IPS-18a (cell line): ENCODE data around the gene TMA7B.

Experiments used
- H3K27ac ChIP-seq: one replicate; pipeline ENCODE4 v1.5.1; 2013; ENCODE audit warnings: low read length
- H3K27me3 ChIP-seq: one replicate; pipeline ENCODE4 v1.6.1; 2013; ENCODE audit warnings: mild to moderate bottlenecking, low read length; ENCODE audit not compliant: control insufficient read depth, insufficient read depth
- H3K36me3 ChIP-seq: one replicate; pipeline ENCODE4 v1.6.1; 2013; ENCODE audit warnings: low read depth, low read length; ENCODE audit not compliant: control insufficient read depth
- H3K4me1 ChIP-seq: one replicate; pipeline ENCODE4 v1.6.1; 2013; ENCODE audit warnings: low read depth, low read length; ENCODE audit not compliant: control insufficient read depth
- H3K4me3 ChIP-seq: one replicate; pipeline ENCODE4 v1.5.1; 2013; ENCODE audit warnings: low read length
- H3K9ac ChIP-seq: one replicate; pipeline ENCODE4 v1.6.1; 2013; ENCODE audit warnings: mild to moderate bottlenecking, low read length, moderate library complexity
- H3K9me3 ChIP-seq: one replicate; pipeline ENCODE4 v1.6.1; 2013; ENCODE audit warnings: low read depth, low read length; ENCODE audit not compliant: control insufficient read depth

The TMA7B gene

DNA sequence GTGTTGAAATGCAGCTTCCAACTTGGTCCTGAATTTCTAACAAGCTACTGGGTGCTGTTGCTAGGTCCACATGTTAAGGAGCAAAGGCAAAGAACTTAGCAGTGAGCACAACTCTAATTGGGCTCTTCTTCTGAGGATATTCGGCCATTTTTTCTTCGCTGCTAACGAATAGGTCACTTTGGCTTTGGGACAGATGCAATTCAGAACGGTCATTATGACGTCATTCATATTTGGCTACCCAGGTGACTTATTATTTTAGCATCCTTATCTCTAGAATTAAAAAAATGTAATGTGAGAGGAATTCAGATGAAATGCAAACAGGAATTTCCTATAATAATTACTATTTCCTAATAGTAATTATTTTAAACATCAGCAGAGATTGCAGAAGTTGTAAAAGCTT, 13.9 kb downstream of the TMA7B start:
- Histone ChIP-seq H3K27ac (no peak overlapping the region), H3K4me1 (no peaks in the 10 kb centered on the region), H3K9me3 (no peaks in the 10 kb centered on the region), H3K27me3 (no peaks in the 10 kb centered on the region), H3K9ac (no peak overlapping the region), H3K4me3 (no peak overlapping the region), H3K36me3 (no peaks in the 10 kb centered on the region)

DNA sequence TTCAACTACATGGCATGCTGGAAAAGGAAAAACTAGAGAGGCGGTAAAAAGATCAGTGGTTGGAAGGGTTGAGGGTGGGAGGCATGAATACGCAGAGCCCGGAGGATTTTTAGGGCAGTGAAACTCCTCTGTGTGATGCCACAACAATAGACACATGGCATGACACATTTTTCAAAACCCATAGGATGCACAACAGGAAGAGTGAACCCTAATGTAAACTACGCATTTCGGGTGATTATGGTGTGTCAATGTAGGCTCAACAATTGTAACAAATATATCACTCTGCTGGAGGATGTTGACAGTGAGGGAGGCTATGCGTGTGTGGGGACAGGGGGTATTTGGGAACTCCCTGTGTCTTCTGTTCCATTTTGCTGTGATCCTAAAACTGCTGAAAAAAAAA, 18.9 kb downstream of the TMA7B start:
- H3K36me3 ChIP-seq: no peaks in the 10 kb centered on the region
- H3K27ac ChIP-seq: no peak overlapping the region
- H3K9ac ChIP-seq: no peak overlapping the region
- no peaks in the 10 kb centered on the region for H3K27me3 ChIP-seq
- H3K4me1 ChIP-seq: no peaks in the 10 kb centered on the region
- no peaks in the 10 kb centered on the region for H3K9me3 ChIP-seq
- no peak overlapping the region for H3K4me3 ChIP-seq

DNA sequence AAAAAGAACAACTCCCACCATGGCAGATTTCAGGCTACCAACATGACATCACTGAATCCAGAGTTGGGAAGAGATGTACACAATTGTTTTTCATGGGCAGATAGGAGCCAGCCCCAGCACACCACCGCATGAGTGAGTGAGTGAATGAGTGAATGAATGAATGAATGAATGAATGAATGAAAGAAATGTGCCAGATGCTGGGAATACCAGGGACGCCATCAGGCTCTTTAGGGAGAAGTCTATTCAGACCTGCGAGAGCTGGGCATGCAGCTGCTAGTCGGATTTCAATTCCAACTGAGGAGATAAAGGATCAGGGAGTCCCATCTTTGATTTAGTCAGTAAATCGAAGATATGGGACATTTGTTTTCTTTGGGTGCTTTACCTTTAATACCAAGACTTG, 19.3 kb downstream of the TMA7B start:
- Histone ChIP-seq H3K4me3 (no peak overlapping the region), H3K9ac (no peak overlapping the region), H3K4me1 (no peaks in the 10 kb centered on the region), H3K27me3 (no peaks in the 10 kb centered on the region), H3K36me3 (no peaks in the 10 kb centered on the region), H3K27ac (no peak overlapping the region), H3K9me3 (no peaks in the 10 kb centered on the region)

DNA sequence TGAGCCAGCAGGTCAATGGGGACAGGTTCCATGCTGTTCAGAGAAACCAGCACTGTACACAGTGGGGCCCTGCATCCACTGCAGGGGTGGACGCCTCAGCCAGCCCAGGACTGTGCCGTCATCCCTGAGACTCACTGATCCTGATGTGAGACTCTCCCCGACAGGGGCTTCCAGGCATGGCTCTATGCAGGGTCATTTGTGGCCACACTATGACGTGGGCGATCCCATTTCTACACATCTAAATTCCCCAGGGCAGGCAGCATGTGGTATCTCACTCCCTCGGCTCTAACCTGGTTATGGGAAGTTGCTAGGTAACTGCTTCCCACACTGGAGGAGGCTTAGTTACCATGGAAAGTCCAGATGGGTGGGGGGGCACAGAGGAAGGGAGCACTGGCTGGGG, 20.4 kb downstream of the TMA7B start:
- Histone ChIP-seq H3K27me3 (no peaks in the 10 kb centered on the region), H3K4me1 (no peaks in the 10 kb centered on the region), H3K9me3 (no peaks in the 10 kb centered on the region)

DNA sequence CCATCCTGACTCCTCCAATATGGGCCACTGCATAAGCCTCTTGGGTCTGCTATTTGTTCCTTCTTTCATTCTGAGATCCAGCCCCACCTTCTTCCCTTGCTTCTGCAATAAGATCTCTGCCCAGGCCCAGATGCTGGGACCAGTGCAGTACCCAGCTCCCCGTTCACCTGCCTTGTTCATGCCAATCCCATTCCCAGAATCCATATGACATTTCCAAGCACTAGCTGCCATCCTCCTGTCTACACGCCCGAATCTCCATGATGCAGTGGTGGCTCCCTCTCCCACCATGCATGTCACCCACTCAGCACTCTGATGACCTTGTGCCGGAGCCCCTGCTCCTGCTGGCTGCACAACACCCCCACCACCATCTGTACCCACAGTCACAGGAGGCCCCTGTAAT, 23.1 kb downstream of the TMA7B start:
- no peaks in the 10 kb centered on the region for H3K4me1 ChIP-seq
- no peaks in the 10 kb centered on the region for H3K27me3 ChIP-seq
- no peak overlapping the region for H3K4me3 ChIP-seq
- no peaks in the 10 kb centered on the region for H3K9me3 ChIP-seq
- H3K9ac ChIP-seq: no peak overlapping the region
- no peaks in the 10 kb centered on the region for H3K36me3 ChIP-seq
- H3K27ac ChIP-seq: no peak overlapping the region

More for the DNA sequence above, 20.4 kb downstream of the TMA7B start:
- Histone ChIP-seq H3K4me3 (no peak overlapping the region), H3K36me3 (no peaks in the 10 kb centered on the region), H3K27ac (no peak overlapping the region), H3K9ac (no peak overlapping the region)

DNA sequence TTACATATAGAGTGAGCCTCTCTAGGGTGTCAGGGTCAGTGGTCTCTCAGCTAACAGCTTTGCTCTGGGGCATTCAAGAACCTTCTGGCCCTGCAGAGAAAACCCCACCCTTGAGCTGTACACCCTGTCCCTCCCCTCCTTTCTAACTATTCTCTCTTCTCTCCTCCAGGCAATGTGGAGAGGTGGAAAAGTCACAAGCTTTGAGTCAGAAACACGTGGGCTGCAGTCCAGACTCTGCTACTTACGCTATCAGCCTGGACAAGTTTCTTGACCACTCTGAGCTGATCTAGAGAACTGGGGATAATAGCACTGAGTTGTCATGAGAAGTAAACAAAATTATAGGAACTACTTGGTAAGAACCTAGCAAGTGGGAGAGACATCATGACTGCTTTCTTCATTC, 23.8 kb downstream of the TMA7B start:
- Histone ChIP-seq H3K4me1 (no peaks in the 10 kb centered on the region), H3K4me3 (no peak overlapping the region), H3K36me3 (no peaks in the 10 kb centered on the region), H3K27me3 (no peaks in the 10 kb centered on the region), H3K9me3 (no peaks in the 10 kb centered on the region), H3K9ac (no peak overlapping the region), H3K27ac (no peak overlapping the region)

DNA sequence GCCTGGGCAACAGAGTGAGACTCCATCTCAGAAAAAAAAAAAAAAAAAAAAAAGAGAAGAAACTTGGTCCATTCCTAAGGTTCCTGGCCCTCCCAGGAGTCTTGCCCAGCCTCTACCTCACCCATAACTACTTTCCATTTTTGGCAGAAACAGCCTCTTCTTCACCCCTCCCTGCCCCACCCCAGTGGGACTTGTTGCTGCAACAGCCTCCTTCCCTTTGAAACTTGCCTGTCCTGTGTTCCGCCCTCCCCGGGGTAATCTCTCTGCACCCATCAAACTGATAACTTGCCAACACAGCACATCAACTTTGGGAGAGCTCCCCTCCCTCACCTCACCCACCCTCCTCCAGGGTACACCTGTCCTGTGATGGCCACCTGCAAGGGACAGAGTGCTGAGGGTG, 24.5 kb downstream of the TMA7B start:
- no peaks in the 10 kb centered on the region for H3K36me3 ChIP-seq

DNA sequence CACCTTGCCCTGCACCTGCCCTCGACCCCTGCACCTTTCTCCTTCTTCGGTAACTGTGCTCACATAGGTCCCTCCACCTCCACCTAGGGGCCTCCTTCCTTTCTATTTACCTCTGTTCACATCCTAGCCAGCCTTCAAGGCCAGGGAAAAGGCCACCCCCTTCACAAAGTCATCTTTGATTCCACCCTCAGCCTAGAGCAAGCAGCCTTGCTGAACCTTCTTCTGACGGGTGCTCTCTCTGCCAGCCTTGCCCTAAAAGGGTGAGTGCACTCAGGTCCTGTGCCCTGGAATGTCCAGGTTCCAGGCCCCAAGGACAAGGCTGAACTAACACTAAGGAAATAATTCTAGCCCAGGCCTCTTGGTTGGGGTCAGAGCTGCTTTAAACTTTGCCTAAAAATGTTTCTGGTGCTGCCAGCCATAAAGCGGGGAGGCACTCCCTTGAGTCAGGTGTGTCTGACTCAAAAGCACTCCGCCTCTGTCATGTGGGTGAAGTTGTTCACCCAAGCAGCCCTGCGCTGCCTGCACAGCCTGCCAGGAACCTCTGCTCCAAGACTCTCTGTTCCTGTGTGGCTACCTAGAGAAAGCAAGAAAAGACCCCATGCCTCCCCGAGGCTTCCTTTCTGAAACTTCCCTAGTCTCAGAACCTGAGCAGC, 25.3 kb downstream of the TMA7B start:
- Histone ChIP-seq H3K27me3 (no peaks in the 10 kb centered on the region), H3K9me3 (no peaks in the 10 kb centered on the region), H3K4me1 (no peaks in the 10 kb centered on the region), H3K27ac (no peak overlapping the region), H3K36me3 (no peaks in the 10 kb centered on the region), H3K4me3 (no peak overlapping the region), H3K9ac (no peak overlapping the region)

More for the DNA sequence above, 24.5 kb downstream of the TMA7B start:
- Histone ChIP-seq H3K27ac (no peak overlapping the region), H3K4me3 (no peak overlapping the region), H3K27me3 (no peaks in the 10 kb centered on the region), H3K4me1 (no peaks in the 10 kb centered on the region), H3K9me3 (no peaks in the 10 kb centered on the region), H3K9ac (no peak overlapping the region)

DNA sequence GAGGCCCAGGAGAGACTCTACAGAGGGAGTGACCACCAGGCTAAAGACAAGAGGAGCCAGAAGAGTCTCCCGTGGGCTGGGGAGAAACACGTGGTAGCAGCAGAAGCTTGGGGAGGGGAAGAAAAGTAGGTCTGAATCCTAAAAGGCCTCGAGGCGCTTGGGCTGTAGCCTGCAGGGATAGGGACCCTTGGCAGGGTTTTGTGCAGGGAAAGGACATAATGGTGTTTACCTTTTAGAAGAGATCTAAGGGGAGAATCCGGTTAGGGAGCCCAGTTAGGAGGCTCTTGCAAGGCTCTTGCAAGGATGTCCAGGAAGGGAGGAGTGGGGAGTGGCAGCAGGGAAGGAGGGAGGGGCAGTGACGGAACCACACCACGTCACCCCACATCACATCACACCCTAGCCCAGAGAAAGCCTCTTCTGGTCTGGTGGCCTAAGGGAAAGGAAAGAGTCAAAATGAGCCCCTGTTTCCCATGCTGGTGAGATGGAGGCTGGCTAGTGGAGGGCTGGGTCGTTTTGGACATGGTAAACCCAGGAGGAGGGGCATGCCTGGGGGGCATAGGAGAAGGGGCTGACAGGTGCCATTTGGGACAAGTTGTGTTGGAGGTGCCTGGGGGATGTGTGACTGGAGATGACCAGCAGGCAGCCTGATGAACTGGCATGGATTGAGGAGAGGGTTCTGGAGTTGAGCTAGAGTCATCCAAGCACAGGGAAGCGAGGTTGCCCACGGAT, 28.4 kb downstream of the TMA7B start:
- H3K27ac ChIP-seq: no peak overlapping the region
- H3K27me3 ChIP-seq: peaks cover 13% of the 10 kb centered on the region
- H3K36me3 ChIP-seq: no peaks in the 10 kb centered on the region
- no peaks in the 10 kb centered on the region for H3K9me3 ChIP-seq
- no peak overlapping the region for H3K9ac ChIP-seq
- H3K4me3 ChIP-seq: no peak overlapping the region
- no peaks in the 10 kb centered on the region for H3K4me1 ChIP-seq

DNA sequence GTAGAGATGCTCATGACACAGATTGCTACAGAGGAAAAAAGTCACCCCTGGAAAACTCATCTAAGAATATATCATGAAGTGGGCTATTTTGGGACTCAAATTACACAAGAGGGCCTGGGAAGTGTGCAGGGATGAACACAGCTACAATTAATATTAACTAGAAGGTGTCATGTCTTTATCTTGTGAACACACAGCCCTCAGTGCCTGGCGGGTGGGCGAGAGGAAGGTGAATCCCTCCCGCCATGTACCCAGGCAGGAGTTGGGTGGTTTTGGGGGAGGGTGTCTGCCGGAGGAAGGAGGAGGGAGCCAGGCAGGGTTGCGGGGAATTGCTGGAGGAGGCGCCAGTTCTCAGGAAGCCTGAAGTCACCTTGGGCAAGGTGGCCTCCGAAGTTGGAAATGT, 29.4 kb downstream of the TMA7B start:
- no peaks in the 10 kb centered on the region for H3K4me1 ChIP-seq
- H3K4me3 ChIP-seq: no peak overlapping the region
- H3K36me3 ChIP-seq: no peaks in the 10 kb centered on the region
- H3K27ac ChIP-seq: no peak overlapping the region
- H3K27me3 ChIP-seq: peaks cover 23% of the 10 kb centered on the region
- no peak overlapping the region for H3K9ac ChIP-seq
- no peaks in the 10 kb centered on the region for H3K9me3 ChIP-seq

DNA sequence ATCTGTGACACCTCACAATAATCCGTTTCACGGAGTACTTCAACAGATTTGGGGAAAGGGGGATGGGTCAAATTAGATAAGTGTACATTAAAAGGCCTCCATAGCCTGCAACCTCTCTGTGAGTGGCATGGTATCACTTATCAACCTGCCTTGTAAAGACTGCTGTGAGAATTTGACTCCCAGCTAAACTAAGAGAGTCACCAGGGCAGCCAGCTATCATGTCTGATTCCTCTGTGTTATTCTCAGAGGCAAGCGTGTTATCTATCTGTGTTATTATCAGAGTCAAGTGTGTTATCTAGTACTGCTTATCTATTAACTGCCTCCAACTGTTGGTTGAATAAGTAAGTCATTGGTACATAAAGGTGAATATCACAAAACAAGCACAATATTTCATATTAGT, 30.5 kb downstream of the TMA7B start:
- Histone ChIP-seq H3K27me3 (peaks cover 30% of the 10 kb centered on the region), H3K36me3 (no peaks in the 10 kb centered on the region), H3K9me3 (no peaks in the 10 kb centered on the region), H3K27ac (no peak overlapping the region), H3K4me1 (peaks cover 2% of the 10 kb centered on the region), H3K9ac (no peak overlapping the region), H3K4me3 (no peak overlapping the region)
